NK-92 (cell line): Measurements from ENCODE around the gene FBXW7.

Experiments
- DNase-seq: peaks from one replicate; lab custom pipeline; 2025; ENCODE audit not compliant: unreplicated experiment; lab: John Stamatoyannopoulos, UW

FBXW7 gene, protein sequence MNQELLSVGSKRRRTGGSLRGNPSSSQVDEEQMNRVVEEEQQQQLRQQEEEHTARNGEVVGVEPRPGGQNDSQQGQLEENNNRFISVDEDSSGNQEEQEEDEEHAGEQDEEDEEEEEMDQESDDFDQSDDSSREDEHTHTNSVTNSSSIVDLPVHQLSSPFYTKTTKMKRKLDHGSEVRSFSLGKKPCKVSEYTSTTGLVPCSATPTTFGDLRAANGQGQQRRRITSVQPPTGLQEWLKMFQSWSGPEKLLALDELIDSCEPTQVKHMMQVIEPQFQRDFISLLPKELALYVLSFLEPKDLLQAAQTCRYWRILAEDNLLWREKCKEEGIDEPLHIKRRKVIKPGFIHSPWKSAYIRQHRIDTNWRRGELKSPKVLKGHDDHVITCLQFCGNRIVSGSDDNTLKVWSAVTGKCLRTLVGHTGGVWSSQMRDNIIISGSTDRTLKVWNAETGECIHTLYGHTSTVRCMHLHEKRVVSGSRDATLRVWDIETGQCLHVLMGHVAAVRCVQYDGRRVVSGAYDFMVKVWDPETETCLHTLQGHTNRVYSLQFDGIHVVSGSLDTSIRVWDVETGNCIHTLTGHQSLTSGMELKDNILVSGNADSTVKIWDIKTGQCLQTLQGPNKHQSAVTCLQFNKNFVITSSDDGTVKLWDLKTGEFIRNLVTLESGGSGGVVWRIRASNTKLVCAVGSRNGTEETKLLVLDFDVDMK

DNA sequence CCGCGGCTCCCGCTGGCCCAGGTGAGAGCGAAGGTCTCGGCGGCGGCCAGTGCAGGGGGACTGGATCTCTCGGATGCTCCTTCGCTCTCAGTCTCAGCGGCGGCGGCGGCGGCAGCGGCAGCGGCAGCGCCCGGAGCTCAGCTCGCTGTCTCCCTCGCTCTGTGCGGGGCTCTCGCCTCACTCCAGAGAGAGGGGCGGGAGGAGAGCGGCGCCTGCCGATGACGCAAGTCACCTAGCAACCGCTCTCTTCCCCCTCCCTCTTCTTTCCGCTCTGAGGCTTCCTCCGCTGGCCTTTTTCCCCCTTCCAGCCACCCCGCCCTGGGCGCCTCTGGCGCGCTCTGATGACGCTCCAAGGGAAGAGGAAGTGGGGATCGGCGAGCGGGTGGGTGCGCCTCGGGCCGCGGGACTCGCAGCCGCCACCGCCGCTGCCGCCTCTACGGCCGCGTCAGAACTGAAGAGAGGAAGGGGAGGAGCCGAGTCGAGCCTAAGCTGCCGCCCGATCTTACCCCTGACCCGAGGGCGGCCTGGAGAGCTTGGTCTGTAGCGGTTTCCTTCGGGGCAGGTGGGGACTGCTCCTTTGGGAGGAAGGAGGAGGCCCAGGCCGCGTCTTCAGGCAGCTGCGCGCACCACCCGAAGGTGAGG lies at the start of gene FBXW7:
TSS of gene FBXW7 (minus strand) at position 190 of the 642 bp plus-strand sequence. CDS start 124,289 bp downstream, outside the sequence.
- peak; percentile 90 for DNase-seq

DNA sequence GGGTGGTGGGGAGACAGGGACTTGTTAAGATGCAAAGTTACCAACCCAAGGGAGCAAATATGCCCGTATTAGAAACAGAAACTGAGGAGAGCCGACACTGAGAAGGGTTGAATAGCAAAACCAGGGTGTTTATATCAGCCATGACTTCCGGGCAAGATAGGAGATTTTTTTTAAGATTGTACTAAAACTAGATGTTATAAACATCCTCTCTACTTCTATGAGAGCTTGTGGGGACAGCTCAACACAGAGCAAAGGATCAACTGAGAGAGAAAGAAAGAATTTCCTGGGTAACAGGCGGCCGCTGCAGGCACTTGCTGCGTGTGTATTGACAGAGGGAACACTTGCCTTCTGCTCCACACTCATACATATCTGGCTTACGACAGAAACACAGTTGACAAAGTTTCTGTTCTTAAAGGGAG lies 49.1 kb upstream of the FBXW7 start:
- DNase-seq = no peak

DNA sequence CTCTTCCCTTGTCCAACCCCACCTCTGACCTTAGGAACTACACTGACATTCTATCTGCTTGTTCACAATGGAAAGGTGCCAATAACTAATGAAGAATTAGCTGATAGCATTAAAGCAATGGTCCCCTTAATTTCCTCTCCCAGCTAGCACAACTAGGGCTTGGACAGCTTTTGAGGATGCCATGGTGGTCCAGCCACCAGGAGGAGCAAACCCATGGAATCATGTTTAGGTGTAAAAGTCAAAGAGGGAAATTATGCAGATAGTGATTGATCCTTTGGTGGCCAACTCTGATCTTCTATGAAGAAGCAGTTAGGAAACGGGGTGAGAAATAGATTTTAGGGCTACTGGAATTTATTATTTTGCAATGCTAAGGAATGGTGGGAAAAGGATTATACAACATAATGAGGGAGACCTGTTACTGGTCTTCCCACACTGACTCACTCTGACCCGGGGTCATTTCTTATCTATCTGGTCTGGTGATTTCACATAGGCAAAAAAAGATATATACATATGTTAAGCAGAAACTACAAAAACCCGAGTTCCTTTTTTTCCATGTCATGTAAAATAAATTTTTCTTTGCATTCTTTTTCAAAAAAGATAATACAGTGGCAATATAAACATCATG lies 45.8 kb upstream of the FBXW7 start:
- DNase-seq = no peak

DNA sequence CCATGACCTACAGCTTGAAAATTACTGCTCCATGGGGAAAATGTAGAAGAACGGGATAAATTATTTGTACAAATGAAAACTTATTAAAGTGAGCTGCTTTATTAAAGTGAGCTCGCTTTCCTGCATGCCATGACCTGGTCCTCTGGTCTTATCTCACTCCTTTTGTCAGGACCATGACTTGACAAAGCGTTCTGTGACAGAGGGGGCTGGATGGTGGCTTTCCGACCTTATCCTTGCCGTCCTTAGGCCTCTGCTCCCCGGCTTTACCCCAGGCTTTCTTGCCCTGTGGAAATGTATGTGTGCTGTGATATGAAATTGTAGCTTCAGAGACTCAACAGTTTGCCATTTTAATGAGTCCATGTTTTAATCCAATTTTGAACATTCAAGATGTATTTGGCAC lies 44.0 kb upstream of the FBXW7 start:
- DNase-seq = no peak

DNA sequence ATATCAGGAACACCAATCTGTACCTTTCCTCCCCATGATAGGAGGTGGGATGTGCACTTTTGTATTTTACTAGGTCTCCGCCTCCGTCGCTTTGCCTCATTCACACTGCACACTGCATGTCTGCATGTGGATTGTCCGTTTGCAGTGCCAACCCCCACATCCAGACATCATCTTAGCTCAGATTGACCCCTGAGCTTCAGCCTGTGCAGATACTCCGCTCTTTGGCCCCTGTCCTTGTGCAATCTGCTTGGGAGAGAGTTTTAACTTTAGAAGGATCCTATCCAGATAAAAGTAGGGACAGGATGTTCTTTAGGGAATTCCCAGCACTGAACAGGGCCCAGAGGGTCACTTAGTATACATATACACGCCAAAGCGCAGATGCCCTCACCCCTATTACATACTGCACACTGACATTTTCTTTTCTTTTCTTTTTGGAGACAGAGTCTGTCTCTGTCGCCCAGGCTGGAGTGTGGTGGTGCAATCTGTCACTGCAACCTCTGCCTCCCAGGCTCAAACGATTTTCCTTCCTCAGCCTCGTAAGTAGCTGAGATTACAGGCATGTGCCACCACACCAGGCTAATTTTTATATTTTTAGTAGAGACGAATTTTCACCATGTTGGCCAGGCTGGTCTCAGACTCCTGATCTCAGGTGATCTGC lies 43.3 kb upstream of the FBXW7 start:
- no peak for DNase-seq

DNA sequence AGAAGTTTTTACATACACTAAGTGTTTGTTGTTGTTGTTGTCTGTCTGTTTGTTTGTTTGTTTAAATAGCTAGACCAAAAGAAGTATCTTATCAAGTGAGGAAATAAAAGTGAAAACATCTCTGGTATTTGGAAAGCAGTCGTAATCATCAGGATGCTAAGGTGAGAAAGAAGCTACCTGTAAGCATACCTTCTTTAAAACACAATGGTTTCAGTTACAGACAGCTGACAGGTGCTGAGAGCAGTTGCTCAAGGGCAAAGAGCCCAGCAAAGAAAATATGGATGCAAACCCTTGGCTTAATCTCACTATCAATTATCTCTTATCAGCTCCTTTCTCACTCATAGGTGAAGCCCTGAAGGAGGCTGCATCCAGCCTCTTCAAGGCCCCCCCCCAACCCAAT lies 42.8 kb upstream of the FBXW7 start:
- DNase-seq = no peak

DNA sequence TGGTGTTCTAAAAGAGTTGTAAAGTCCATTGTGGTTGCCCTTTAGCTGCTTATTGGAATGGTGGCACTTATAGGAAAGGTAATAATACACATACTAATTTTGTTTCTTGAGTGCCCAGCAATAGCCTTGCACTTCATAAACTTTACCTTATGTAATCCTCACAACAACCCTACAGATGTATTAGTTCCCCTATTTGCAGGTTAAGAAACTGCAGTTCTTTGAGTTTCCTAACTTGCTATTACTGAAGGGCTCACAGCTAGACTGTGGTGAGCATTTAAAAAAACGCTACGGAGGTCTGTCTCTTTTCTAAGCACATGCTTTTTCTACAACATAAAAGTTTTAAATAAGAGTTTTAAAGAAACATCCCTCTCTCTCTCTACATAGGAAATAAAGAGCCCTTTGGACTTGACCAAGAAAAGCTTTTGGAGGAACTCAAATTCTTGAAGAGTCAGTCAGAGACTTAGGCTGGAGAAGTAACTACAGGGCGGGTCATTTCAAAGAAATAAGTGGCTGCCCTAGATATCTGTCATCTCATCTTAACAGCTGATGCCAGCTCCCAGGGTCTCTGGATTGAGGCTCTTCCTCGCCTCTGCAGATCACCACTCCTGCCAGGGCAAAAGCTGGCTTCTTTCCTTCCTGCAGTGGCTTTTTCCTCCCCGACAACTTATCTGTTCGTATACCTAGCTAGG lies 42.0 kb upstream of the FBXW7 start:
- DNase-seq = no peak

DNA sequence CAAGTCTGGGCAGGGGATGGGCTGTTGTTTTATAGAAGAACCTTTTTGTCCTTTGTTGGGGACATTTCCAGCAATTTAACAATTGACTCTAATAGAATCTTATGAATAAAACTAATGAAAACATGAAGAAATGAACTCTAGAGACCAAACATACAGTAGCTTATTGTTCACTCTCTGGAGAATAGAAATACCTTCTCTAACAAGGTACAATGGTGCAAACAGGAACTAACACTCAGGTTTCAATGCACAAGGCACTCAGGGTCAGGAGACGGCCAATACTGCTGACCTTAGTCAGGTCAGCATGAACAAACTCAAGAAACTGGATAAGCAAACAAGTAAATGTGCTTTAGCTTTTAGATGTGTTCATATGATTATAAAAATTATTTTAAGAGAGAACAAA lies 39.6 kb upstream of the FBXW7 start:
- DNase-seq = no peak

DNA sequence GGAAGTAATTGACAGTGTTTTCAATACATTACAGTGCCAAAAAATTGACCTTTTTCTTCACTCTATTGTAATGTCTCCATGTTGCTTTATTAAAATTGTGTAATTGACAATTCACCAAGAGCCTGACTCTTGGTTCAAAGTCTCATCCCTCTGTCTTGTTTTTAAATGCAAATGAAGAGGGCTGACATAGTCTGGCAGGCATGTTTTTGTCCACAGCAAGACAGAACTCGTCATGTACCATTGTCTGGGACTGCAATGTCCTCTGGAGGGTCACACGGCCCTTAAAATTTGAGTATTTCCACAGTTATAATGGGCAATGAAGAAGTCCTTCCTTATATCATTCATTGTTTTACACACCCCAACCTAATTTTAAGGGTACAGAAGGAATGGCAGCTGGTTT lies 38.0 kb upstream of the FBXW7 start:
- no peak for DNase-seq

DNA sequence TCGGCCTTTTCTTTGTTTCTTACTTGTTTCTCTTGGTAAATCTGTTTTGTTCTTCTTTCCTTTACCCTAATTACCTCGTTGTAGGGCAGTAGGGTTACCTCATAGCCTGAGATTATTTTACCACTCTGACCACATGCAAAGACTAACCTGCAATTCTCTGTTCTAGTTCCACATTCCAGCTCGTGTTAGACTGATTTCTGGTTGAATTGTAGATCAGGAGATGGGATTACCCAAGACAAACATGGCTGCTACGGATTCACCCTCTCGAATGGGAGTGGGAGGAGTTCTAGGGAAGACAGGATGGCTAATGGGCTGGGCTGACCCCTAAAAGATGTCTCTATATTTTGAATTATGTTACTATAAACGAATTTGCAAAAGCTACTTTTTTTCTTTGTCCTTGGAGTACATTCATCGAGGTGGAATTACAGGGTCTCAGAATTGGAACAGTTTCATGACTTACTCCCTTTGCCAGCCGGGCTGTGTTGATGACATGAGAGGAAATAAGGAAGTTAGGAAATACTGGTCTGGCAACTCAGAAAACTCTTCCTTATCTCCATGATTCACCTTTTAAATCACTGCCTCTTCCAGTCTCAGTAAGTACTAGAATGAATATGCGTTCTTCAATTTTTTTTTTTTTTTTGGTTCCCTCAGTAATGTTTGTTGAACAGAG lies 36.7 kb upstream of the FBXW7 start:
- DNase-seq = no peak

DNA sequence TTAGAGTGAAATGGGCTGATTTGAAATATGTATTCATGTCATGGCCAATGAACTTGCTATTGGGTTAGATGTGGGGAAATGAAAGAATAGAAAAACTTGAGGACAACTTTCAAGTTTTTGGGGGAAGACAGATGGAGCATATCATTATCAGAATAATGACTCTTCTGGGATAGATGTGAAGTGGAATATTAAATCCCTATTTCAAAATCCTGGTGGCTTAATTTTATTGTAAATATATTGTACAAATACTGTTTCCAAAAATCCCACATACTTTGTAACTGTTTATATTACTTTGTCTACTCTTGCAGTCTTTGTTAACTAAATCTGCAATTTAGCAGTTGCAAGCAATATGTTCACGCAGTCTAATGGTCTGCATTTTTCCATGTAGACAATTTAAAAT lies 35.9 kb upstream of the FBXW7 start:
- DNase-seq = no peak

DNA sequence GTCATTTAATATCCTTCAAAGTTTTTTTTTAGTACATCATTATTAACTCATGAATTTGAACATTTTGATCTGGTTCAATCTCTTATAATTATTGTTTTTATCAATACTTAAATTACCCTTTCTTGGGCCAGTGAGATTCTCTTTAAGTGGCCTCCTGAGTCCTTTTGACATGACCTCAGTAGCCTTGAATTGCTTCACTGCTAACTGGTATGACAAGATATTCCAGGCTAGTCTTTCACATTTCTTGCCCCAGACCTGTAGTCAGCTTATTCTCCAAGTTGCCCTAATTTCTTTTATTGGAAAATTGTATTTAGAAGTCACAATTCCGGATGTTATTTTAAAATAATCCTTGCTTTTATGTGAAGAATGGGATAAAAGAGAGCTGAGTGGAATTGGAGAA lies 35.4 kb upstream of the FBXW7 start:
- DNase-seq = no peak

DNA sequence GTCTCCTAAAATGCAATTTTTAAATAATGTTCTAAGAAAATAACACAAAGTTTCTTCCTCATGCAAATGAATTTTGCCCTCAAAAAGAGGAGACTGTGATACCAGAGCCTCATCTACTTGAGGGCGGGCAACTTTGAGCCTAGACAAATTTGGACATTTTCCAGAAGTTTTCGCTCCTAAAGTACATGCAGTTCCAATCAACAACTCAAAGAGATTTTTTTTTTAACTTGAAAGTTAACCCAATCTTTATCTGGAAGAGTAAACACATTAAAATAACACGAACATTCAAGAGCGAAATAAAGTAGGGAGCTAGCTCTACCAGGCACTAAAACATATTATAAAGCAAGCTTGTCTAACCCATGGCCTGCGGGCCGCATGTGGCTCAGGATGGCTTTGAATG lies 29.4 kb upstream of the FBXW7 start:
- DNase-seq = no peak

DNA sequence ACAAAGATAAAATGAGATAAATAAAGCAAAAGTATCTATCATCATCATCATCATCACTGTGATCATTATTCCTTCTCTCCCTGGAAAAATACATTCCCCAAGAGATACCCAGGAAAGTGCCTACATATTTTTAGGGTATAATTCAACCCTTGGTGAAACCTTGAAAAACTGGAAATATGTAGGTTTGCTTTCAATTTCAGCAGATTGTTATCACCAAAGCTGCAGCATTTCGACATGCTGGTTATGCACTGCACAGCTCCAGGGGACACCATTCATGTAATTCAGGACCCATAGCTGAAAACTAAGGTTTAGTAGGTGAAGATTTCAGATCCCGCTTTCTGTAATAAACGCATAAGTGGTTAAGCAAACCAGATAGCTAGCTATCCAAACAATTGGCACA lies 28.4 kb upstream of the FBXW7 start:
- DNase-seq = no peak

DNA sequence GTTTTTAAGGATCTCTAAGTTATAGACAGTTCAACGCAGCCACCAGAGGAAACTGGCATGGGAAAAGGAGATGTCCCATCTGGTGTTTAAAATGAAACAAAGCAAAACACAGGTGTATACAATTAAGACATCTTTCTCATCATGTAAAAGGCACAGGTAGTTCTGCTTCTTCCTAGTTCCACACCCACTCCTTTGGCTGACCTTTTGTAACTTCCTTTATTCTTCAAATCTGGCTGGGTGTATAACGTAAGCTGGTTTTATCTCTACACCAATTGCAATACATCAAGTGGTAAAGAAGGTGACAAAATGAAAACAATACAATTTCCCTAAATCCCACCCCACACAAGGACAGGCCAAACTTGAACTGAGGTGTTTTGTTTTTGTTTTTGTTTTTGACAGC lies 27.3 kb upstream of the FBXW7 start:
- DNase-seq = no peak

DNA sequence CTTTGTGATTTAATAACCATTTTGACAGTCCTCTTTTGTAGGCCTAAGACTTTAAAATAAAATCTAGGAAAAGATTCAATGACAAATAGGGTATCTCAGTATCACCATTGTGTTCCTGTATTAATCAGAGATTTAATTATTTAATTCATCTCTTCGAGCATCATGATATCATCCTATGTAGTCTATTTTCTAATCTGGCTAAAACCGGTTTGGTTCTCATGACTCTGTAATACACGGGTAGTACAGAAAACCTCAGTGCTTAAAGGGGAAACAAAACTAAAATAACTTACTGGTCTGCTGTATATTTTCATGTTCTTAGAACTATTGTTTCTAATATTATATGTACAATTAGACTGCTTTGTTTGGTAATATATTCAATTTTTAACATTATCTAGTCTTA lies 23.7 kb upstream of the FBXW7 start:
- no peak for DNase-seq

DNA sequence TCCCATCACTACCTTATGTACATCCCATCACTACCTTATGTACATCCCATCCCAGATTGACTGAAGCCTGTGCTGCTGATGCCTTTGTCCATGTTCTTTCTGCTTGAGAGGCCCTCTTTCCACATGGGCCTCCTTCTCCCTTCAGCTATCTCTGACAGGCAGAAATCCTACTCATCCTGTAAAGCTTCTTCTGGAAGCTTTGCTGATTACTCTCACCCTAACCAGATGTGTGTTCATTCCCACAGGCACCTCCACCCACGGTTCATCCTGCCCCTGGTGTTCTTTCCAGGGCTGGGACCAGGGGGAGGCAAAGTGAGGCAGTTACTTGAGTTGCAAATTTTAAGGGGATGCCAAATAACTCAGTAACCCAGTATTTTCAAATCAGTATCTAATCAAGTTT lies 22.5 kb upstream of the FBXW7 start:
- DNase-seq = no peak

DNA sequence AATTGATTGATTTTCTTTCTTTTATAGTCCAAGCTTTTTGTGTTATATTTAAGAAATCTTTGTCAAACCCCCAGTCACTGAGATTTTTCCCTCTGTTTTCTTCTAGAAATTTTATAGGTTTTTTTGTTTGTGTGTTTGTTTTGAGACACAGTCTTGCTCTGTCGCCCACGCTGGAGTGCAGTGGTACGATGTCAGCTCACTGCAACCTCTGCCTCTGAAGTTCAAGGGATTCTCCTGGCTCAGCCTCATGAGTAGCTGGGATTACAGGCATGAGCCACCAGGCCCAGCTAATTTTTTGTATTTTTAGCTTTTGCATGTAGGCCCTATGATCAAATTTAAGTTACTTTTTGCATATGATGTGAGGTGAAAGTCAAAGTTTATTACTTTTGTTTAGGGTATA lies 20.9 kb upstream of the FBXW7 start:
- no peak for DNase-seq

DNA sequence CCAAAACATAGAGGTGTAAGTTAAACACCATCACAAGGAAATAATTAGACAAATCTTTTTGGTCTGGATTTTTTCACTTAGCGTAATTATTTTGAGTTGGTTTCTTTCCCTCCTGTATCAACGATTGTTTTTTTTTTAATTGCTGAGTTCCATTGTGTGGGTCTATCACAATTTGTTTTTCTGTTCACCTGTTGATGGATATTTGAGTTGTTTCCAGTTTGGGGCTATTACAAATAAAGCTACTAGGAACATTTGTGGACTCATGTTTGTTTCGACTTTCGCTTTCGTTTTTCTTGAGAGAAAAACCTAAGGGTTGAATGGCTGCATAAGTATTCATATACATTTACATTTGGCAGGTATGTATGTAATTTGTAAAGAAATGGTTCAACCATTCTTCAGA lies 20.4 kb upstream of the FBXW7 start:
- DNase-seq = no peak

DNA sequence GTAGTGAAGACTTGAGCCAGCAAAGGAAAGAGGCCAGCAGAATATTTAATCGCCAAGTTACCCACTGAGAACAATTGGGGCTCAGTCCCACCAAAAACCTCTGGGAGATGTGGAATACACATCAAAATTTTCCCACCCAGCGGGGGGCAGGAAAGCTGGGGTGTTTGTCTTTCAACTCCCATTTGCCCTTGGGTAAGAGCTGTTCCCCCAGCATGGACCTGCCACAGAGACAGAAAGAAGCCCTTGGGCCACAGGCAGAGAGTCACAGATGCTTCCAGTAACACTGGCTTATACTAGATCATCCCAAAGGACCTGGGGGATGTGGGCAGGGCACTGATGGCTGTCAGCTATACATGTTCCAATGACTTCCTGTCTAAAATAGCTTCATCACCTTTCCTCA lies 18.9 kb upstream of the FBXW7 start:
- DNase-seq = no peak
